Left lung (tissue), 10 donors: Measurements from ENCODE around the gene SLIT3. TPM values are rescaled to one million over a fixed set of nuclear protein-coding genes. Genes with fewer than 3 reads are reported as not detected.

Experiments
- ATAC-seq: fragments of 200-7000 bp; cut with Tn5 transposase; one replicate; pipeline ENCODE4 v1.9.1; 2020; ENCODE audit warnings: moderate library complexity
- DNase-seq, 4 donors: peaks; one replicate each; pipeline ENCODE4 v3.0.0-alpha.2; 2013 to 2020
- H3K27ac ChIP-seq, 2 donors: fragments of 200-600 bp; sonication (generic) in 1 of 2; one replicate each; pipeline versions ENCODE4 v1.5.0 to v1.8.0; 2020 to 2021
- H3K27me3 ChIP-seq, 2 donors: fragments of 200-600 bp; sonication (generic) in 1 of 2; one replicate each; pipeline versions ENCODE4 v1.5.0 to v1.8.0; 2020 to 2021
- H3K36me3 ChIP-seq, 2 donors: fragments of 200-600 bp; sonication (generic) in 1 of 2; one replicate each; pipeline versions ENCODE4 v1.5.0 to v1.8.0; 2020 to 2021
- H3K4me1 ChIP-seq, 2 donors: fragments of 200-600 bp; one replicate each; pipeline ENCODE4 v1.8.0; 2021
- H3K4me3 ChIP-seq, 2 donors: fragments of 200-600 bp; sonication (generic) in 1 of 2; one replicate each; pipeline versions ENCODE4 v1.5.0 to v1.8.0; 2020 to 2021; ENCODE audit warnings: mild to moderate bottlenecking in 1 of 2
- H3K9me3 ChIP-seq, 2 donors: fragments of 200-600 bp; sonication (generic) in 1 of 2; one replicate each; pipeline versions ENCODE4 v1.5.0 to v1.8.0; 2020 to 2021
- CTCF ChIP-seq, 2 donors: fragments of 200-600 bp; sonication (generic) in 1 of 2; IDR thresholded peaks; one replicate each; pipeline versions ENCODE4 v1.5.0 to v1.8.0; 2021; ENCODE audit warnings: antibody characterized with exemption in 2 of 2
- intact Hi-C, 2 donors: fragments of 100-400 bp; cut with DNase I; formaldehyde crosslinking; loops; one replicate each; pipeline versions ENCODE4 v1.11.2 to v1.14.2; 2022
- polyA plus RNA-seq, 6 donors: library from polyadenylated mRNA; unstranded; fragments of 120-200 nt; gene quantifications; one replicate each; pipeline ENCODE4 v1.2.1, GENCODE V29; 2013; ENCODE audit not compliant: insufficient read length in 6 of 6
- total RNA-seq, 2 donors: library from RNA; stranded (reverse); fragmentation: NEBNext Ultra II Directional; extraction: Animal tissue kit (Norgen Biotek cat#: 25700); gene quantifications; one replicate each; pipeline ENCODE4 v1.2.1, GENCODE V29; 2021
- donor health status: DM: no; HTN: yes; CAD: no.
- donor health status: DM: no; HTN: no; CAD: no.

Gene SLIT3
- total and polyA plus RNA-seq, 8 donors: 37.6 to 77.1 (median 45.9) TPM

GRCh38 chr5:168830833-168831232, 470.1 kb downstream of the SLIT3 start:
- H3K27me3 ChIP-seq: peaks cover 0 to 62% of the 10 kb centered on the region in 2 donors
- H3K27ac ChIP-seq: no peak overlapping the region
- no peak overlapping the region for H3K4me3 ChIP-seq
- H3K36me3 ChIP-seq: no peaks in the 10 kb centered on the region
- no peaks in the 10 kb centered on the region for H3K4me1 ChIP-seq
- ATAC-seq: no peak
- no peaks in the 10 kb centered on the region for H3K9me3 ChIP-seq
- no peak for DNase-seq
- TF ChIP-seq CTCF (IDR thresholded peaks at IDR 0.05): no peak
- intact Hi-C loops: no loop called here

GRCh38 chr5:168829922-168830417, 471.0 kb downstream of the SLIT3 start:
- H3K4me3 ChIP-seq: no peak overlapping the region
- no peak for TF ChIP-seq CTCF (IDR thresholded peaks at IDR 0.05)
- peaks cover 0 to 56% of the 10 kb centered on the region in 2 donors for H3K27me3 ChIP-seq
- intact Hi-C loops: no loop called here
- no peaks in the 10 kb centered on the region for H3K4me1 ChIP-seq
- no peak for DNase-seq
- H3K9me3 ChIP-seq: no peaks in the 10 kb centered on the region
- no peak for ATAC-seq
- H3K36me3 ChIP-seq: no peaks in the 10 kb centered on the region
- H3K27ac ChIP-seq: no peak overlapping the region

GRCh38 chr5:168829044-168829443, 471.9 kb downstream of the SLIT3 start:
- H3K27me3 ChIP-seq: peaks cover 0 to 55% of the 10 kb centered on the region in 2 donors
- H3K36me3 ChIP-seq: no peaks in the 10 kb centered on the region
- no peaks in the 10 kb centered on the region for H3K4me1 ChIP-seq
- intact Hi-C loops: no loop called here
- TF ChIP-seq CTCF (IDR thresholded peaks at IDR 0.05): no peak
- H3K9me3 ChIP-seq: no peaks in the 10 kb centered on the region
- DNase-seq (no peak), ATAC-seq (no peak)
- no peak overlapping the region for H3K4me3 ChIP-seq
- no peak overlapping the region for H3K27ac ChIP-seq

- no peak for DNase-seq
- Histone ChIP-seq H3K27ac (no peak overlapping the region), H3K36me3 (no peaks in the 10 kb centered on the region), H3K4me3 (no peak overlapping the region), H3K4me1 (no peaks in the 10 kb centered on the region), H3K27me3 (peaks cover 0 to 58% of the 10 kb centered on the region in 2 donors), H3K9me3 (no peaks in the 10 kb centered on the region)
- intact Hi-C loops: no loop called here
- TF ChIP-seq CTCF (IDR thresholded peaks at IDR 0.05): no peak
- no peak for ATAC-seq
These were observed 473.3 kb downstream of the SLIT3 start for GRCh38 chr5:168827636-168828035.

GRCh38 chr5:168826246-168826725, 474.7 kb downstream of the SLIT3 start:
- no peak for TF ChIP-seq CTCF (IDR thresholded peaks at IDR 0.05)
- H3K4me3 ChIP-seq: no peak overlapping the region
- intact Hi-C loops: no loop called here
- H3K27ac ChIP-seq: no peak overlapping the region
- H3K27me3 ChIP-seq: peaks cover 0 to 70% of the 10 kb centered on the region in 2 donors
- ATAC-seq (no peak), DNase-seq (no peak)
- H3K9me3 ChIP-seq: no peaks in the 10 kb centered on the region
- H3K36me3 ChIP-seq: no peaks in the 10 kb centered on the region
- no peaks in the 10 kb centered on the region for H3K4me1 ChIP-seq
